SKM-1 (cell line): ENCODE results near the gene MAP3K5.
"Not testable (repeated sequence)": the region's sequence is repeated elsewhere in the genome, so short reads cannot be mapped to it uniquely, and the experiment has no call there.

Experiments used
- DNase-seq: peaks from one replicate; lab custom pipeline; 2025; ENCODE audit not compliant: unreplicated experiment; lab: John Stamatoyannopoulos, UW

The MAP3K5 gene

DNA sequence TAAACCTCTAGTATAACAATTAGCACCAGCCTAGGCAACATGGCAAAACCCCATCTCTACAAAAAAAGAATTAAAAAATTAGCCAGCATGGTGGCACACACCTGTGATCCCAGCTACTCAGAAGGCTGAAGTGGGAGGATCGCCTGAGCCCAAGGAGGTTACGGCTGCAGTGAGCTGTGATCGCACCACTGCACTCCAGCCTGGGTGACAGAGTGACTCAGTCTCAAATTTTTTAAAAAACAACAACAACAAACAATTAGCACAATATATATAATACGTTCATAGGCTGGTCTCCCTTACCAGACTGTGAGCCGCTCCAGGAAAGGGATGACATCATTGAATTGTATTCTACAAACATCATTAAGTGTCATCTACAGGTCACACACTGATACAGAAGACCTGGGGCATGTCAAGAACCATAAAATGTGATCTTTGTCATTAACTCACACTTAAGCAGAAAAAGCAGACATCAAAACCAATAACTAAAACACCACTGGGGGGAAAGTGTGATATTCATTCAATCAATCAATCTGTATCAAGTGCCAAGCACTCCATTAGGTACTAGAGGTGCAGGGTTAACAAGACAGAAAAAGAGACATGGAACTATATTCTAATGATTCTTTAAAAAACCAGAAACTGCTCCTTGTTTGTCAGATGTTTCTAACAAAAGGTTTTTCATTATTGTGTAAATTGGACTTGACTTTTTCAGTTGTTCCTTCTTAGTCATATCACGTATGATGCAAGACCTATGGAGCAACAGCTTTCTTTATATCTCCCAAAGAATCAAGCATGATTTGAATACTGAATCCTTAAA lies 17.8 kb downstream of the MAP3K5 start:
- DNase-seq, result peak; percentile 40

DNA sequence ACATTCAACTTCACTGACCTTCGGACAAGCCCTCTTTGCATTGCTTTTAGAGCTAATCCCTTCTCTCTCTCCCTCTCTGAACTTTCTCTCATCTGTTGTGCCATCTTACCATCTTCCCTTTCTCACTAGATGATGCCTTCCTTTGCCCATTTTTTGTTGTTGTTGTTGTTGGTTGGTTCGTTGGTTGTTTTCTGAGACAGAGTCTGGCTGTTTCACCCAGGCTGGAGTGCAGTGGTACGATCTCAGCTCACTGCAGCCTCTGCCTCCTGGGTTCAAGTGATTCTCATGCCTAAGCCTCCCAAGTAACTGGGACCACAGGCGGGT lies 18.8 kb downstream of the MAP3K5 start:
- no peak for DNase-seq

DNA sequence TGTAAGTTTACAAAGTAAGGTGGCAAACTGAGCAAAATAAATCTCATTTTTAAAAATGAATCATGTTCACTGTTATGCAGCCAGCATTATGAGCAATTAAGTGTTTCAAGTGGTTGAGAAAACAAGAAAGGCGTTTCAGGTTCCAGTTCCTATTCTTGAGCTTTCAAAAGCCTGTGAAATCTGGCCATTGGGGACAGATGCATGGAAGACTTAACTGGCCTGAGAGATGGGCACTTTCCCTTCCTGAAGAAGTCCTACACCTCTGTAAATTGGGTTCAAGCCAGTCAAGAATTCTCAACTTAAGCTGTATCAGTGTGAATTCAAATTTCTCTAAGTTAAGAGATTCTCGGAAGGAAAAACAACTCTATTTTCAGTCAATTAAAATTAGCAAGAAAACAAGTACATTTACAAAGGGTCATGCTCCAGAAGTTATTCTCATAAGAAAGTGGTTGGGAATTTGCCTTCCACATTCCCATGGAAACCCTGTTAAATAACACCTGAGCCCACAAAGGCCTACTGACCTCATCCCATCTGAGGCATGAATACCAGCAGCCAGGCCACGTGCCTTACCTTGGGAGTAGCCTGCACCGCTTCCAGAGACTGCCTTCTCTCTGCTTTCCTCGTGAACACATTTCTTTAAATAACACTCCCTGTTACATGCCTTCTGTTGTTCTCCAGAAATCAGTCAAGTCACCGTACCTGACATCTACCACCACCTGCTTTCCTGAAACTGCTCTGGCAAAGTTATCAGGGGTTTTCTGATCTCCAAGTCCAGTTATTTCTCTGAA lies 19.4 kb downstream of the MAP3K5 start:
- no peak for DNase-seq

DNA sequence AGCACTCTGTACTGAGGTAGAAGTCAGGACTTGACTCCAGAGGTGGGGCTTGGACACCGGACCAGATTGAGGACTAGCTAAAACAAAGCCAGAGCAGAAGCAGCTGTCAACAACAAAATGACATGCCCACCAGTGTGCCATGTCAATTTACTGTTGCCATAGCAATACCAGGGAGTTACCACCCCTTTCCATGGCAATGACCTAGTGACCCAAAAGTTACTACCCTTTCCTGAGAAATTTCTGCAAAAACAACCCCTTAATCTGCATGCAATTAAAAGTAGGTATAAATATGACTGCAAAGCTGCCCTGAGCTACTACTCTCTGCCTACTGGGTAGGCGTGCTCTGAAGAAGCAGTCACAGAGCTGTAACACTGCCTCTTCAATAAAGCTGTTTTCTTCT lies 21.0 kb downstream of the MAP3K5 start:
- DNase-seq, result no peak

DNA sequence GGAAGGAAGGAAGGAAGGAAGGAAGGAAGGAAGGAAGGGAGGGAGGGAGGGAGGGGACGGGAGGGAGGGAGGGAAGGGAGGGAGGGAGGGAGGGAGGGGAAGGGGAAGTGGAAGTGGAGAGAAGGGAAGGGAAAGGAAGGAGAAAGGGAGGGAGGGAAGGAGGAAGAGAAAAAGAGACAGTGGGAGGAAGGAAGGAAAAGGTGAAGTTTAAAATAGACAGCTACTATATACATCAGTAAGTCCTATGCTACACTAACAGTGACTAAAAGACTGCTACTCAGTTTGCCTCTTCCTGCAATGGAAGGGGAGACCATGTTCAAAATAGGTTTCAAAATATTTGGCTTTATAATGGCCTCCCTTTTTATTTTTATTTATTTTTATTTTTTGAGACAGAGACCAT lies 22.5 kb downstream of the MAP3K5 start:
- no peak for DNase-seq

DNA sequence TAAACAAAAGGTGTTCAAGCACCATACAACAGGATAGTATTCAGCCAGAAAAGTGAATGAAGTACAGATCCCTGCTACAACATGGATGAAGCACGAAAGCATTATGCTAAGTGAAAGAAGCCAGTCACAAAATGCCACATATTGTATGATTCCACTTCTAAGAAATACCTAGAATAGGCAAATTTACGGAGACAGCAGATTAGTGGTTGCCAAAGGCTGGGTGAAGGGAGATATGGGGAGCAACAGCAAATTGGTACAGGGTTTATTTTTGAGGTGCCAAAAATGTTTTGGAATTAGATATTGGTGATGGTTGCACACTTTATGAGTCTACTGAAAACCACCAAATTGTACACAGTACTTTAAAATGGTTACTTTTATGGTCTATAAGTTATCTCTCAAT lies 23.2 kb downstream of the MAP3K5 start:
- no peak for DNase-seq

DNA sequence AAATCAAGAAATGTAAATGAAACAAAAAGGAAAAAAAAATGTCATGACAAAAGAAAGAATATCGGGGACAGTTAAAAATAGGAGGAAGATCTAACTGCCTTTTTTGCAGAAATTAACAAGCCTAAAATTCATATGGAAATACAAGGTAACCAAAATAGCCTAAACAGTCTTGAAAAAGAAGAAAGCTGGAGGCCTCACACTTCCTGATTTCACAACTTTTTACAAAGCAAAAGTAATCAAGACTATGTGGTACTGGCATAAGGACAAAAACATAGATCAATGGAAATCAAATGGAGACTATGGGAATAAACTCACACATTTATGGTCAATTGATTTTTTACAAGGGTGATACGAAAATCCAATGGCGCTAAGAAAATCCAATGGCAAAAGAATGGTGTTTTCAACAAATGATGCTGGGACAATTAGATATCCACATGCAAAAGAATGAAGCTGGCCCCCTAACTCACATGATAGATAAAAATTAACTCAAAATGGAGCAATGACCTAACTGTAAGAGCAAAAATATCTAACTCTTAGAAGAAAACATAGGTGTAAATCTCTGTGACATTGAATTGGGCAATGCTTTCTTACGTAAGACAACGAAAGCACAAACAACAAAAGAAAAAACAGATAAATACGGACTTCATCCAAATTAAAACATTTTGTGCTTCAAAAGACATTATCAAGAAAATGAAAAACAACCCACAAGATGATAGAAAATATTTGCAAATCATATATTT lies 24.5 kb downstream of the MAP3K5 start:
- DNase-seq, result no peak

DNA sequence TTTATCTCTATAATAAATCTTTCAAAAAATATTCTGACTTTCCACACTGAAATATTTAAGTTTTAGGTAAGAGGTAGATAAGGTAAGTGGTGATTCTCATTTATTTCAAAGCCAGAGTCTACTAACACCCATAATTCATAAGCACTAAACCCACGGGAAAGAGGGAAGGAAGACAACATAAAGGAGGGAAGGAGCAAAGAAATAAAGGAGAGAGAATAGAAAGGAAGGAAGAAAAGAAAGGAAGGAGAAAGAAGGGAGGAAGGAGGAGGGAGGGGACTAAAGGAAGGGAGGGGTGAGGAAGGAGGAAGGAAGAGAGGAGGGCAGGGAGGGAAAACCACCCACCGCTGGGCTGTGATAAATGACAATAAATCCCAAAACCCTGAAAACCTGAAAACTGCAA lies 25.2 kb downstream of the MAP3K5 start:
- no peak for DNase-seq

DNA sequence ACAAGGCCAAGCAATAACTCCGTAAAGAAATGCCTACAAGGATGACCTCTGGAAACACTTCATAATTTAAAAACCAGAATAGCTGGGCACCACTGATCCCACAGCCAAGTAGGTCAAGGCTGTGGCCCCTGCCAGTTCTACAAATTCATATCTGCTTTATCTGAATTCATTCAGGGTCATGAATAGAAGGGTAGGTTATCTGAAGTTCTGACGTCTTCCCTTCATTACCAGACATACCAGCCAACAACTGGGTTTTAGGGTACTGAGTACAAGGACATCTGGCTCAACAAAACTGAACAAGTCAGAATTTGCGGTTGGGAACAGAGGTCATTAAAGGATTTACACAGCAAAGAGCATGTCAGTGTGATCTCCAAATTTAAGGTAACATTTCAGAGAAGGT lies 26.0 kb downstream of the MAP3K5 start:
- DNase-seq, result no peak

DNA sequence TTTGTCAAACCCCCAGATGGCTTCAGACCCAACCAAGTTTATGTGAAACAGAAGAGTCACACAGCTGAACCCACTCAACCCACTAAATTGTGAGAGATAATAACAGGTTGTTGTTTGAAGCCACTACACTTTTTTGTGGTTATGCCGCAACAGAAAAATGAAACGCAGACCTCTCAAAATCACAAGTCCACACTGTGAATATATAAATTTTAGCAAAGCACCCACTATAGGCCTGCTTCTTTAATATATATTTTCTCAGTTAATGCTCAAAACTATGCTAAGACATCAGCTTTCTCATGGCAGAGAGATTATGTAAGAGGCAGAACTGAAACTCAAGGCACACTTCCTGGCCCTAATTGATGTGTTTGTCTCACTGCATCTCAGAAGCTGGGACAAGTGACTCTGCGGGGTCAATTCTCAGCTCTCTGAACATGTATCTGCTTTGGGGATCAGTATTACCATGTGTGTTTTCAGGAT lies 27.7 kb downstream of the MAP3K5 start:
- no peak for DNase-seq

DNA sequence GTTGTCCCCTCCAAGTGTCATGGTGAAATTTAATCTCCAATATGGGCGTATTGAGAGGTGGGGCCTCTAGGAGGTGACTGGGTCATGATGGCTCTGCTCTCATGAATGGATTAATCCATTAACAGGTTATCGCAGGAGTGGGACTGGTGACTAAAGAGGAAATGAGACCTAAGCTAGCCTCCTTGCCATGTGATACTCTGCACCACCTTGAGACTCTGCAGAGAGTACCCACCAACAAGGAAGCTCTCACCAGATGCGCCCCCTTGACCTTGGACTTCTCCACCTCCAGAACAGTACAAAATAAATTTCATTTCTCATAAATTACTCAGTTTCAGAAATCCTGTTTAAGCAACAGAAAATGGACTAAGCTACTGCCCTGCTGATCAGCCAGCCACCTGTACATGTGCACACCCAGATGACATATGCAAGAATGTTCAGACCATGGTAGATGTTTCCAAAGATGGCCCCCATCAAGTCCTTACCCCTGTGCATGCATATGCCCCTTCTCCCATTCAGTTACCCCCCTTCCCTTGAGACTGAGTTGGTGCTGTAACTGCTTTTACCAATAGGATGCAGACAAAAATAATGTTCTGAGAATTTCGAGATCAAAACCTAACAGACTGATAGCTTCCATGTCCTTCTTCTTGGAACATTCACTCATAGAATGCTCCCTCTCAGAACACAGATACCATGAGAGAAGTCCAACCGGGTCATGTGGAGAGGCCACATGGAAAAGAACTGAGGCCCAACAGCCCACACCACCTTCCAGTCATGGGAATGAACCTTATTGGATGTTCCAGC lies 28.4 kb downstream of the MAP3K5 start:
- no peak for DNase-seq

DNA sequence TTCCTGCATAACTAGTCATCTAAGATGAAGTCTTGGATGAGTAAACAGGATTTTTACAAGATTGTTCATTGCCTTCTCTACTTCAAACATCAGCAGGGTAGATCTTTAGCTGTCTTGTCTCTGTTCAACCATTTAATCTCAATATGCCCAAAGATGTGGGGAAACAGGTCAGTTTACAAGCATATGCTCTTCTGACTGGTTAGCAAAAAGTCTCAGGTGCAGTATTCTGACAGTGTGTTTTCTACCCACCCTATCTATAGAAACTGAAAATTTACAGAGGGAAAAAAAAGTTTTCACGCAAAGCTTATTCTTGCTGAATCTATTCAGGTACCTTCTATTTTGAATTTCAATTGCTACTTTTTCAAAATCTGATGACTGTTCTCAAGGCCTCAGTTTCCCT lies 29.0 kb downstream of the MAP3K5 start:
- DNase-seq, result no peak

DNA sequence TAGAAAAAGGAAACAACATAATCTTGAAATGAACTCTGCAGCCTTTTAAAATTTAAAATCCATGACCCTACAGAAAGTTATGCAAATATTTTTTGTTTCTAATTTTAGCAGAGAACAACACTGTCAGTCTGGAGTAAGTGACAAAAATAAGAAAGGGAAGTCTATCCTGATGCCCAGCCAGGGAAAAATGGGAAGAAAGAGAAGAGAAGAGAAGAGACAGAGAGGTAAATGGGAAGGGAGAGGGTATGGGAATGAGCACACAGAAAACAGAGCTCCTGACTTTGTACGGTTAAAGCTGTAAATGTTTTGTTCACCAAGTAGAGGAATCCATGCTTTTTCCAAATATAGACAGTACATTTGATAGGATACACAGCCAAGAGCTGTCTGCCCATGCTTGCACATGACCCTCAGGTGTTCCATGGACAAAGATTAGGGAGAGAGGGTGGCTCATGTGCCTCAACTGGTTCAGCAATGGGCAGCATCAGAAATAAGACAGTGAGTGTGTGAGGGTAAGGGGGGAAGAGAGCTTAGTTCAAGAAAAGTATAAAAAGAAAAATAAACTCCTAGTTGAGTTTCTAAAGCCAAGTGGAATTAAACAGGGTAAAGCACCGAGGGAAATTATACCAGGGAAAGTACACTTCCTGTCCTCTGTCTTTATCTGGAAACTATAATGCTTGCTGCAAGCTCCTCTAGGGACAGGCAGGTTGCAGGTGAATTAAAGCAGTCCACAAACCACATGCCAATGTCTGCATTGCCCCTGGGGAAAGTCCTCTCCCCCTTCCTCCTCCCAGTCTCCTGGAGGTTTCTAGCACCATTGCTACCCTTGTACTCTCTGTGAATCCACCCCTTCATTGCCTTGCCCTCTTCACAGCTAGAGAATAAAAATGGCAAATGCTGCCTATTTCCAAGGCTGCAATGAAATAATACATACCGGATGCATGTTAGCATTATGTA lies 30.0 kb downstream of the MAP3K5 start:
- no peak for DNase-seq

DNA sequence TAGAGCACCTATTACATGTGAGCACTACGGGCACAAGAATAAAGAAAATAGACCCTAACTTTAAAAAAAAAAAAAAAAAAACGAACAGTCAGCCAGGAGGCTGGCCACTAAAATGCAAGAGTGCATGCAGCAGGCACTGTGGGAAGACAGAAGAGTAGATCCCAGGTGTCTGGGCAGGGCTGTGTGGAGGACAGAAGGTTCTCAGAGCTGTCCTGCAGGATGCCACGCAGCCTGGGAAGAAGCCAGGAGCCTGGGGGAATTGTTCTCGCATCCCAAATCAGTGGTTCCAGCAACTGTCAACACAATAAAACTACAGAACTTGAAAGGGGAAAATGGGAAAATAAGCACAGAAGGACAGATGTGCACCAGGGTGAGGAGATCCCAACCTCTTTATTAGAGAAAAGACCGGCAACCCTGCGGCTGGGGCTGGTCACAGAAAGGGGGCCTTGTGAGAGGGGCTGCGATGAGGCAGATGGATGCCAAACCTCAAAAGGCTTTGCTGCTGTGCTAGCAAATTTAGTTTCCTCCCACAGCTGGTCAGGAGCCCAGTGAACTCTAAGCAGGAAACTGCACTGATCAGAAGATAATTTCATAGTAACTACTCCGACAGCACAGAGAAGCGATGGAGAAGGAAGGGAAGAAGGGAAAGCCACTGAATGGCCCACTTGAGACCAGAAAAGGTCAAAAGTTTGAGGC lies 30.9 kb downstream of the MAP3K5 start:
- DNase-seq, result no peak

DNA sequence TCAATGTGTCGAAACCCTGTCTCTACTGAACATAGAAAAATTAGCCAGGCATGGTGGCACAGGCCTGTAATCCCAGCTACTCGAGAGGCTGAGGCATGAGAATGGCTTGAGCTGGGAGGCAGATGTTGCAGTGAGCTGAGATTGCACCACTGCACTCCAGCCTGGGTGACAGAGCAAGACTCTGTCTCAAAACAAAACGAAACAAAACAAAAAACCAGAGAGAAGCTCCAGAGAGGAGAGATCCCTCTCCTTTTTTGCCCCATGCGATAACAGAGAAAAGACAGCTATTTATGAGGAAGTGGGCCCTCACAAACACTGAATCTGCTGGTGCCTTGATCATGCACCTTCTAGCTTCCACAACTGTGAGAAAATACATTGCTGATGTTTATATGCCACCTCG lies 31.5 kb downstream of the MAP3K5 start:
- not testable (repeated sequence) for DNase-seq

DNA sequence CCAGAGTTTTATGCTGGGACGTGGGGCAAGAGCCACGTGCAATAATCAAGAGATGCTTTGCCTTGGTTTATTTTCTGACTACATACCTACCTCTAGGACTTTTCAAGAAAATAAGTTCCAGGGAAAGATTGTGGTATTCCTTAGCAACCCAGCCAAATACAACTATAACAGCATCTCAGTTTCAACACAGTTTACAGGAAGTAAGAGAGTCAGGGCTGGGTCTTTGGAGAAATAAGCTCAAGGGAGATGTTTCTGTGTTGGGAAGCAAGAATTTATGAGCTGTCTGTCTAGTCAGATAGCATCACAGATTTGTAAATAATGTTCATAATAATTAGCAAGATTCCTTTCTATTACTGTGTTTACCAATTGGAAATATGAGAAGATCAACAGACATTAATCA lies 35.1 kb downstream of the MAP3K5 start:
- no peak for DNase-seq

DNA sequence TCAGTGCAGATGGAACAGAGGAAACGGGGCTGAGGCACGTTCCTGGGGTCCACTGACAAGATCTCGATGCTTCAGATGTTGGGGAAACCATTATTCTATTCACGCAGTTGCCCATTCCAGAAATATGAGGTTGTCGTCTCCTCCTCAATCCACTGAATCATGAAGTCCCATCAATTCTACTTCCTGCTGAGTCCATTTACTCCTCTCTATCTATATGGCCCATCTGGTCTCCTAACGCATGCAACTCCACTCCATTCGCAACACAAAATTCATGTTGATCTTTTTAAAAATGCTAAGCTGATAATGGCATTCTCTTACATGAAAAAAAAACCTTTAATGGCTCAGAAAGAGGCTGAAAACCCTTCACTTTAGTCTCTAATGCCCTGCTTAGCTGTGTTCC lies 37.5 kb downstream of the MAP3K5 start:
- DNase-seq, result no peak

DNA sequence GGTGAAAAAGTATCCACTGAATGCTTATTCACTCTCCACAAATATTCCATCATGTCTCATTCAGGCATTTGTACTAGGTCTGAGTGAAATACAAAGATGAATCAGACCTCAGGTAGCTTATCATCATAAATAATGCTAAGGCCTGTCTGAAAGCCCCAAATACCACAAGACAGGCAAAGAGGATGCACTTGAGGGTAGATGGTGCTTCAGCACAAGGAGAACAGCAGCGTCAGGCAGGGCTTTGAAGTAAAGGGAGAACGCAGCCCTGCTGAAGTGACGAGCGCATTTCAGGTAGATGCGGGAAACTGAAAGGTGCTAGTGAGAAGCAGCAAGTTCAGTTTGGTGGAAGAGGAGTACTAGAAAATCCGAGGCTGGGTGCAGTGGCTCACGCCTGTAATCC lies 38.7 kb downstream of the MAP3K5 start:
- no peak for DNase-seq

DNA sequence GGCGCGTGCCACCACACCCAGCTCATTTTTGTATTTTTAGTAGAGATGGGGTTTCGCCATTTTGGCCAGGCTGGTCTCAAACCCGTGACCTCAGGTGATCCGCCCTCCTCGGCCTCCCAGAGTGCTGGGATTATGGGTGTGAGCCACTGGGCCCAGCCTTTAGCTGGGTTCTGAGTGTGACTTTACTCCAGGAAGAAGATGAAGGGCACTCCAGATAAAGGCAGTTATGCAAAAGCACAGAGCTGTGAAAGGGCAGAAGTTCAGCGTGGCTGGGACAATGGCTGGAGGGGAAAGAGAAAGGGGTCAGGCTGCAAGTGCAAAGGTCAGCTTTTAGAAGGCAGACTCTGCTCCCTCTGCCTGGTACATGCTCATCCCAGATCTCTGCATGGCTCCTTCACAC lies 39.7 kb downstream of the MAP3K5 start:
- no peak for DNase-seq
